Measurements from ENCODE around the gene FLVCR2. TPM values are rescaled to one million over a fixed set of nuclear protein-coding genes. Genes with fewer than 3 reads are reported as not detected.

The FLVCR2 gene
- total and polyA plus RNA-seq, 2 experiments from 2014 or later: 1.4 to 3.1 TPM

GRCh38 chr14:75542588-75543091 lies 35.8 kb upstream of the FLVCR2 start:
- no peaks in the 10 kb centered on the region for H3K27me3 ChIP-seq (ENCODE audit: insufficient read depth)
- peak; percentile 44 for ATAC-seq
- TF ChIP-seq EZH2phosphoT487 (IDR thresholded peaks at IDR 0.05; ENCODE audit: unreplicated experiment) (no peak), CREB1 (CRISPR knock-in tag; IDR thresholded peaks at IDR 0.05; ENCODE audit: low read depth) (no peak), ZNF114 (CRISPR knock-in tag; IDR thresholded peaks at IDR 0.05) (no peak), ZNF331 (CRISPR knock-in tag; IDR thresholded peaks at IDR 0.05; ENCODE audit: low read depth) (no peak), EZH2 (IDR thresholded peaks at IDR 0.05; ENCODE audit: low read depth, unreplicated experiment) (no peak)
- TF ChIP-seq, protein P1, sequence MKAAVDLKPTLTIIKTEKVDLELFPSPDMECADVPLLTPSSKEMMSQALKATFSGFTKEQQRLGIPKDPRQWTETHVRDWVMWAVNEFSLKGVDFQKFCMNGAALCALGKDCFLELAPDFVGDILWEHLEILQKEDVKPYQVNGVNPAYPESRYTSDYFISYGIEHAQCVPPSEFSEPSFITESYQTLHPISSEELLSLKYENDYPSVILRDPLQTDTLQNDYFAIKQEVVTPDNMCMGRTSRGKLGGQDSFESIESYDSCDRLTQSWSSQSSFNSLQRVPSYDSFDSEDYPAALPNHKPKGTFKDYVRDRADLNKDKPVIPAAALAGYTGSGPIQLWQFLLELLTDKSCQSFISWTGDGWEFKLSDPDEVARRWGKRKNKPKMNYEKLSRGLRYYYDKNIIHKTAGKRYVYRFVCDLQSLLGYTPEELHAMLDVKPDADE (IDR thresholded peaks at IDR 0.05): no peak
- TF ChIP-seq, protein P2, sequence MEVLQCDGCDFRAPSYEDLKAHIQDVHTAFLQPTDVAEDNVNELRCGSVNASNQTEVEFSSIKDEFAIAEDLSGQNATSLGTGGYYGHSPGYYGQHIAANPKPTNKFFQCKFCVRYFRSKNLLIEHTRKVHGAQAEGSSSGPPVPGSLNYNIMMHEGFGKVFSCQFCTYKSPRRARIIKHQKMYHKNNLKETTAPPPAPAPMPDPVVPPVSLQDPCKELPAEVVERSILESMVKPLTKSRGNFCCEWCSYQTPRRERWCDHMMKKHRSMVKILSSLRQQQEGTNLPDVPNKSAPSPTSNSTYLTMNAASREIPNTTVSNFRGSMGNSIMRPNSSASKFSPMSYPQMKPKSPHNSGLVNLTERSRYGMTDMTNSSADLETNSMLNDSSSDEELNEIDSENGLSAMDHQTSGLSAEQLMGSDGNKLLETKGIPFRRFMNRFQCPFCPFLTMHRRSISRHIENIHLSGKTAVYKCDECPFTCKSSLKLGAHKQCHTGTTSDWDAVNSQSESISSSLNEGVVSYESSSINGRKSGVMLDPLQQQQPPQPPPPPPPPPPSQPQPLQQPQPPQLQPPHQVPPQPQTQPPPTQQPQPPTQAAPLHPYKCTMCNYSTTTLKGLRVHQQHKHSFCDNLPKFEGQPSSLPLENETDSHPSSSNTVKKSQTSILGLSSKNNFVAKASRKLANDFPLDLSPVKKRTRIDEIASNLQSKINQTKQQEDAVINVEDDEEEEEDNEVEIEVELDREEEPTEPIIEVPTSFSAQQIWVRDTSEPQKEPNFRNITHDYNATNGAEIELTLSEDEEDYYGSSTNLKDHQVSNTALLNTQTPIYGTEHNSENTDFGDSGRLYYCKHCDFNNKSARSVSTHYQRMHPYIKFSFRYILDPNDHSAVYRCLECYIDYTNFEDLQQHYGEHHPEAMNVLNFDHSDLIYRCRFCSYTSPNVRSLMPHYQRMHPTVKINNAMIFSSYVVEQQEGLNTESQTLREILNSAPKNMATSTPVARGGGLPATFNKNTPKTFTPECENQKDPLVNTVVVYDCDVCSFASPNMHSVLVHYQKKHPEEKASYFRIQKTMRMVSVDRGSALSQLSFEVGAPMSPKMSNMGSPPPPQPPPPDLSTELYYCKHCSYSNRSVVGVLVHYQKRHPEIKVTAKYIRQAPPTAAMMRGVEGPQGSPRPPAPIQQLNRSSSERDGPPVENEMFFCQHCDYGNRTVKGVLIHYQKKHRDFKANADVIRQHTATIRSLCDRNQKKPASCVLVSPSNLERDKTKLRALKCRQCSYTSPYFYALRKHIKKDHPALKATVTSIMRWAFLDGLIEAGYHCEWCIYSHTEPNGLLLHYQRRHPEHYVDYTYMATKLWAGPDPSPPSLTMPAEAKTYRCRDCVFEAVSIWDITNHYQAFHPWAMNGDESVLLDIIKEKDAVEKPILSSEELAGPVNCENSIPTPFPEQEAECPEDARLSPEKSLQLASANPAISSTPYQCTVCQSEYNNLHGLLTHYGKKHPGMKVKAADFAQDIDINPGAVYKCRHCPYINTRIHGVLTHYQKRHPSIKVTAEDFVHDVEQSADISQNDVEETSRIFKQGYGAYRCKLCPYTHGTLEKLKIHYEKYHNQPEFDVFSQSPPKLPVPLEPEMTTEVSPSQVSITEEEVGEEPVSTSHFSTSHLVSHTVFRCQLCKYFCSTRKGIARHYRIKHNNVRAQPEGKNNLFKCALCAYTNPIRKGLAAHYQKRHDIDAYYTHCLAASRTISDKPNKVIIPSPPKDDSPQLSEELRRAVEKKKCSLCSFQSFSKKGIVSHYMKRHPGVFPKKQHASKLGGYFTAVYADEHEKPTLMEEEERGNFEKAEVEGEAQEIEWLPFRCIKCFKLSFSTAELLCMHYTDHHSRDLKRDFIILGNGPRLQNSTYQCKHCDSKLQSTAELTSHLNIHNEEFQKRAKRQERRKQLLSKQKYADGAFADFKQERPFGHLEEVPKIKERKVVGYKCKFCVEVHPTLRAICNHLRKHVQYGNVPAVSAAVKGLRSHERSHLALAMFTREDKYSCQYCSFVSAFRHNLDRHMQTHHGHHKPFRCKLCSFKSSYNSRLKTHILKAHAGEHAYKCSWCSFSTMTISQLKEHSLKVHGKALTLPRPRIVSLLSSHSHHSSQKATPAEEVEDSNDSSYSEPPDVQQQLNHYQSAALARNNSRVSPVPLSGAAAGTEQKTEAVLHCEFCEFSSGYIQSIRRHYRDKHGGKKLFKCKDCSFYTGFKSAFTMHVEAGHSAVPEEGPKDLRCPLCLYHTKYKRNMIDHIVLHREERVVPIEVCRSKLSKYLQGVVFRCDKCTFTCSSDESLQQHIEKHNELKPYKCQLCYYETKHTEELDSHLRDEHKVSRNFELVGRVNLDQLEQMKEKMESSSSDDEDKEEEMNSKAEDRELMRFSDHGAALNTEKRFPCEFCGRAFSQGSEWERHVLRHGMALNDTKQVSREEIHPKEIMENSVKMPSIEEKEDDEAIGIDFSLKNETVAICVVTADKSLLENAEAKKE (CRISPR knock-in tag; IDR thresholded peaks at IDR 0.05): no peak
- H3K4me3 ChIP-seq: no peak overlapping the region
- no peak overlapping the region for H3K27ac ChIP-seq (ENCODE audit: low read depth)
- no peaks in the 10 kb centered on the region for H3K79me2 ChIP-seq (replicated peaks; ENCODE audit: insufficient read depth)
- no peak overlapping the region for H3K27ac Mint-ChIP-seq
- peaks cover 16% of the 10 kb centered on the region; the same call in 2 of the 3 replicates for H3K4me1 Mint-ChIP-seq
- H2AFZ ChIP-seq: peak overlapping the region; percentile 91
- H3K4me2 ChIP-seq: no peak overlapping the region
- H3K27me3 Mint-ChIP-seq (ENCODE audit: insufficient read depth, low read depth, poor library complexity): peaks cover 4% of the 10 kb centered on the region
- no peaks in the 10 kb centered on the region; the same call in 1 of the 2 replicates for H3K4me1 ChIP-seq (ENCODE audit: insufficient read depth)
- no peaks in the 10 kb centered on the region for H3K9me2 ChIP-seq (ENCODE audit: insufficient read depth)
- H4K20me1 ChIP-seq (replicated peaks; ENCODE audit: insufficient read depth): no peaks in the 10 kb centered on the region
- no peaks in the 10 kb centered on the region for H3K36me3 ChIP-seq (ENCODE audit: insufficient read depth)
- no peaks in the 10 kb centered on the region for H3K9me3 Mint-ChIP-seq
- no peaks in the 10 kb centered on the region for H3K36me3 Mint-ChIP-seq (ENCODE audit: low read depth)
- H3K4me3 Mint-ChIP-seq: no peak overlapping the region
- peak; percentile 18 for DNase-seq (ENCODE audit: low spot score)
- no peaks in the 10 kb centered on the region for H3F3A ChIP-seq (replicated peaks; ENCODE audit: low read depth)
